ENCODE results near the gene PLEKHB2.
"Not testable (repeated sequence)": the region's sequence is repeated elsewhere in the genome, so short reads cannot be mapped to it uniquely, and the experiment has no call there.

Gene PLEKHB2

GRCh38 chr2:131093696-131094462 lies 11.3 kb upstream of the PLEKHB2 start:
- DNase-seq (ENCODE audit: low spot score) = no peak

- no peak for DNase-seq (ENCODE audit: low spot score)
Observed at GRCh38 chr2:131094463-131095281, 10.5 kb upstream of the PLEKHB2 start.

GRCh38 chr2:131103165-131103564 lies 2.0 kb upstream of the PLEKHB2 start:
- no peak for DNase-seq (ENCODE audit: low spot score)

- no peak for DNase-seq (ENCODE audit: low spot score)
Observed at GRCh38 chr2:131104487-131105155, 515 bp upstream of the PLEKHB2 start.

GRCh38 chr2:131105950-131106801 lies 1.0 kb downstream of the PLEKHB2 start:
- no peak for DNase-seq (ENCODE audit: low spot score)

GRCh38 chr2:131112529-131112928 lies 7.4 kb downstream of the PLEKHB2 start:
- DNase-seq (ENCODE audit: low spot score) = no peak

GRCh38 chr2:131113566-131114227 lies 8.6 kb downstream of the PLEKHB2 start:
- no peak for DNase-seq (ENCODE audit: low spot score)

GRCh38 chr2:131114950-131115349 lies 9.8 kb downstream of the PLEKHB2 start:
- DNase-seq (ENCODE audit: low spot score) = not testable (repeated sequence)

- no peak for DNase-seq (ENCODE audit: low spot score)
Observed at GRCh38 chr2:131115752-131116151, 10.6 kb downstream of the PLEKHB2 start.

GRCh38 chr2:131120815-131121317 lies 15.7 kb downstream of the PLEKHB2 start:
- no peak for DNase-seq (ENCODE audit: low spot score)

GRCh38 chr2:131121464-131121863 lies 16.3 kb downstream of the PLEKHB2 start:
- no peak for DNase-seq (ENCODE audit: low spot score)

GRCh38 chr2:131122496-131122895 lies 17.4 kb downstream of the PLEKHB2 start:
- DNase-seq (ENCODE audit: low spot score) = no peak

- DNase-seq (ENCODE audit: low spot score) = no peak
Observed at GRCh38 chr2:131123192-131123591, 18.1 kb downstream of the PLEKHB2 start.

GRCh38 chr2:131125195-131125757 lies 20.1 kb downstream of the PLEKHB2 start:
- DNase-seq (ENCODE audit: low spot score) = no peak

- no peak for DNase-seq (ENCODE audit: low spot score)
Observed at GRCh38 chr2:131126436-131126835, 21.3 kb downstream of the PLEKHB2 start.

- no peak for DNase-seq (ENCODE audit: low spot score)
Observed at GRCh38 chr2:131127076-131127475, 21.9 kb downstream of the PLEKHB2 start.

- DNase-seq (ENCODE audit: low spot score) = no peak
Observed at GRCh38 chr2:131127981-131128380, 22.8 kb downstream of the PLEKHB2 start.

GRCh38 chr2:131130298-131130596 lies 25.1 kb downstream of the PLEKHB2 start:
- no peak for DNase-seq (ENCODE audit: low spot score)

- no peak for DNase-seq (ENCODE audit: low spot score)
Observed at GRCh38 chr2:131132729-131133128, 27.6 kb downstream of the PLEKHB2 start.

GRCh38 chr2:131140581-131140980 lies 35.4 kb downstream of the PLEKHB2 start:
- no peak for DNase-seq (ENCODE audit: low spot score)

- DNase-seq (ENCODE audit: low spot score) = no peak
Observed at GRCh38 chr2:131142849-131143248, 37.7 kb downstream of the PLEKHB2 start.

All from left forelimb (tissue), 1 donor.